LNCaP clone FGC (cell line): ENCODE data around the gene CFAP92.

Experiments
- DNase-seq: peaks from one replicate; pipeline ENCODE4 v3.0.0-alpha.2; 2011; ENCODE audit warnings: low read depth
- H3K4me3 ChIP-seq: 2 replicates; pipeline ENCODE4 v1.5.1; 2011; ENCODE audit warnings: mild to moderate bottlenecking, low read depth, low read length, control low read depth
- TF ChIP-seq, protein P1 (sequence below): IDR thresholded peaks from 2 replicates; pipeline ENCODE4 v1.5.1; 2012; ENCODE audit warnings: mild to moderate bottlenecking; ENCODE audit not compliant: control insufficient read depth, insufficient read depth; ENCODE audit errors: extremely low read depth

CFAP92 gene

GRCh38 chr3:129032716-129033115 lies 38.8 kb upstream of the CFAP92 start:
- TF ChIP-seq, protein P1, sequence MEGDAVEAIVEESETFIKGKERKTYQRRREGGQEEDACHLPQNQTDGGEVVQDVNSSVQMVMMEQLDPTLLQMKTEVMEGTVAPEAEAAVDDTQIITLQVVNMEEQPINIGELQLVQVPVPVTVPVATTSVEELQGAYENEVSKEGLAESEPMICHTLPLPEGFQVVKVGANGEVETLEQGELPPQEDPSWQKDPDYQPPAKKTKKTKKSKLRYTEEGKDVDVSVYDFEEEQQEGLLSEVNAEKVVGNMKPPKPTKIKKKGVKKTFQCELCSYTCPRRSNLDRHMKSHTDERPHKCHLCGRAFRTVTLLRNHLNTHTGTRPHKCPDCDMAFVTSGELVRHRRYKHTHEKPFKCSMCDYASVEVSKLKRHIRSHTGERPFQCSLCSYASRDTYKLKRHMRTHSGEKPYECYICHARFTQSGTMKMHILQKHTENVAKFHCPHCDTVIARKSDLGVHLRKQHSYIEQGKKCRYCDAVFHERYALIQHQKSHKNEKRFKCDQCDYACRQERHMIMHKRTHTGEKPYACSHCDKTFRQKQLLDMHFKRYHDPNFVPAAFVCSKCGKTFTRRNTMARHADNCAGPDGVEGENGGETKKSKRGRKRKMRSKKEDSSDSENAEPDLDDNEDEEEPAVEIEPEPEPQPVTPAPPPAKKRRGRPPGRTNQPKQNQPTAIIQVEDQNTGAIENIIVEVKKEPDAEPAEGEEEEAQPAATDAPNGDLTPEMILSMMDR: no peak
- DNase-seq: no peak
- no peak overlapping the region for H3K4me3 ChIP-seq

DNA sequence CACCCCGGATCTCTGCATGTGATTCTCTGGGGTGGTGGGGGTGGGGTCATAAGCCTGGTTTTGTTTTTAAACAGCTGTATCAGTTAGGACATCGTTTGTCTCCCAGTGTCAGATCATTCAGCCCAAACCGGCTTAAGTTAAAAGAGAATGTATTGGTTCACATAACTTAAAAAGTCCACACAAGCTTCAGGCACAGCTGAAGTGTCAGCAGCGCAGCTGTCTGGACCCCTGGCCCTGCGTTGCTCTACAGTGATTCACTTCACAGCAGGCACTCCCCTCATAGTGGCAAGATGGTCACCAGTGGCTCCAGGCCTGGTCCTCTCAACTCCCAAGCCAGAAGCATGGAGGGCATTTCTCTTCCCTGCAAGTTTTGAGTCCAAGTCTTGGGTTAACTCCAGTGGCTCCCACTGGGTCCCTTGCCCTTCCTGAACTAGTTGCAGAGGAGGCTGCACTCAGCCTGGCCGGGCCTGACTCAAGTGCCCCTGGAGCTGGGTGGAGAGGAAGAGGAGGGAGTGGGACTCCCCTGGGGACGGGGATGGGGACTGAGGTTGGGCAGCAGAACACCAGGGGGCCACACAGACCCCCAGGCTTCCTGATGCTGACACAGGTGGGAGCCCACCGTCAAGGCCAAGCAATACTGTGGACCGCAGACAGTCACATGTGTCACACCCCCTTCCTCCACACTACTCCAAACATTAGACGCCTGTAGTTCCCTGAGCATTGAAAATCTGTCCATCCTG lies 37.8 kb upstream of the CFAP92 start:
- TF ChIP-seq, protein P1: no peak
- no peak for DNase-seq
- no peak overlapping the region for H3K4me3 ChIP-seq

DNA sequence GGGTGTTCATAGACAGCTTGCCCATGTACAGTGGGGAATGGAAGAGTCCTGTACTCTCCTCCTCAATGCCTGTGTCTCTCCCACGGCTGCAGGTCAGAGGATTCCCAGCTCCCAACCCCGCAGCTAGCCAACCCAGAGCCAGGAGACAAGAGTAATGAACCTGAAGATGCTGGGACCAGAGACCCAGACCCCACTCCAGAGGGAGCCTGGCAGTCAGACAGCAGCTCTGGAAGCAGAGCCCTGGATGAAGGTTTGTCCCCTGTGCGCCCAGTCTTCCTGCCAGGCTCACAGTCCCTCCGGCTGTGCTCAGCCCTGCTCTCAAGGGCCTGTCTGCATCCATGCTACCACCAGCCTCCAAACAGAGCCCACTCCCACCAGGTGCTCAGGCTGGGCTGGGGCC lies 36.7 kb upstream of the CFAP92 start:
- no peak overlapping the region for H3K4me3 ChIP-seq
- TF ChIP-seq, protein P1: no peak
- DNase-seq: no peak

DNA sequence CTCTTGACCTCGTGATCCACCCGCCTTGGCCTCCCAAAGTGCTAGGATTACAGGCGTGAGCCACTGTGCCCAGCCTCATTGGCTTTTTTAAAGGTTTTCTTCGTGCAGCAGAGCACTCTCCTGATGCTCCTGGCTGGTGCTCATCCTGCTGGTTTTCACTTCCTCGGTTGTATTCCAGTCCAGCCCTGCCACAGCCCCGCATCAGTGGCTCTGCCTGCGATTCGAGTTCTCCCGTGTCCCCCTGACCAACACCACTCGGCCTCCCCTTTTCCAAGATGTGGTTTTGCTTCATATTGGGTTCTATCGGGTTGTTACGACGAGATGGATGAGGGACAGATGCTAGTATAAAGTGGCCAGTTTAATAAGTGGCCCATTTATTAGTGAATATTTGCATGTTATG lies 35.0 kb upstream of the CFAP92 start:
- TF ChIP-seq, protein P1: no peak
- DNase-seq: no peak
- H3K4me3 ChIP-seq: no peak overlapping the region

DNA sequence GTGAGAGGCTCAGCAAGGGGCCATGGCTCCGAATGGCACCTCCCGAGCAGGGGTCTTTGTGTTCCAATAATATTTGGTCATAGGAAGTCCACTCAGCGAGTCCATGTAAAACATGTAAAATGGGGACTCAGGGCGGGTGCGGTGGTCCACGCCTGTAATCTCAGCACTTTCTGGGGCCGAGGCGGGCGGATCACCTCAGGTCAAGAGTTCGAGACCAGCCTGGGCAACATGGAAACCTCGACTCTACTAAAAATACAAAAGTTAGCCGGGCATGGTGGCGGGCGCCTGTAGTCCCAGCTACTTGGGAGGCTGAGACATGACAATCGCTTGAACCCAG lies 33.6 kb upstream of the CFAP92 start:
- TF ChIP-seq, protein P1: no peak
- H3K4me3 ChIP-seq: peak overlapping the region; percentile 30; the same call in 1 of the 2 replicates
- DNase-seq: no peak

GRCh38 chr3:129026728-129027543 lies 33.1 kb upstream of the CFAP92 start:
- TF ChIP-seq, protein P1: peak; percentile 30
- no peak for DNase-seq
- H3K4me3 ChIP-seq: peak overlapping the region; percentile 30; the same call in 1 of the 2 replicates
